HepG2 (cell line): ENCODE results near the gene PHF8. TPM values are rescaled to one million over a fixed set of nuclear protein-coding genes. Genes with fewer than 3 reads are reported as not detected.

Experiments used
- ATAC-seq: fragments of 200-7000 bp; cut with Tn5 transposase; 3 replicates; pipeline ENCODE4 v1.9.1; 2020; ENCODE audit warnings: mild to moderate bottlenecking, moderate library complexity
- BruUV-seq: library from RNA; stranded (reverse); fragments of 400-500 nt; replicated peaks from 2 replicates; lab custom pipeline; 2021; lab: Mats Ljungman, UMichigan
- CTCF ChIA-PET: fragments of 300-600 bp; formaldehyde crosslinking; extraction: SDS; loops from one replicate; lab custom pipeline; 2021; ENCODE audit warnings: low total read pairs, inconsistent platforms, low intra/inter-chr PET ratio; lab: Yijun Ruan, JAX
- POLR2A ChIA-PET: fragments of 350-600 bp; sonication (Branson Sonifier 250); formaldehyde crosslinking; loops from one replicate; lab custom pipeline; 2020; ENCODE audit warnings: antibody characterized with exemption, inconsistent platforms; lab: Yijun Ruan, JAX
- DNase-seq: peaks from one replicate; pipeline ENCODE4 v3.0.0-alpha.2; 2015; ENCODE audit warnings: low spot score
- FAIRE-seq: peaks from 3 replicates; lab custom pipeline; 2011; peaks lifted over from hg19 to GRCh38; lab: Jason Lieb, UNC
- H2AFZ ChIP-seq: one replicate; pipeline ENCODE4 v1.6.1; 2011; ENCODE audit warnings: low read length, inconsistent platforms
- H3K27ac ChIP-seq: fragments of 300-600 bp; 3 replicates; pipeline ENCODE4 v1.8.0; 2011; ENCODE audit warnings: mixed run types, mild to moderate bottlenecking, mixed read lengths, low read length, inconsistent platforms; ENCODE audit not compliant: insufficient read depth; ENCODE audit errors: extremely low read length
- H3K27me3 ChIP-seq, 2 experiments: fragments of 200-600 bp in 1 of 2; 2 replicates in 1 of 2; 3 replicates in 1 of 2; pipeline versions ENCODE4 v1.6.0 to v1.8.0; 2011; ENCODE audit warnings: low read length in 2 of 2, mild to moderate bottlenecking in 2 of 2, moderate library complexity in 2 of 2, inconsistent platforms in 1 of 2; ENCODE audit not compliant: insufficient read depth in 2 of 2, control insufficient read depth in 1 of 2
- H3K36me3 ChIP-seq, 2 experiments: fragments of 200-600 bp in 1 of 2; replicated peaks in 1 of 2; 2 replicates in 1 of 2; 3 replicates in 1 of 2; pipeline versions ENCODE4 v1.5.1 to v1.8.0; 2011; ENCODE audit warnings: low read length in 2 of 2, inconsistent platforms in 1 of 2; ENCODE audit not compliant: insufficient read depth in 2 of 2, control insufficient read depth in 1 of 2
- H3K4me1 ChIP-seq: 2 replicates; pipeline ENCODE4 v1.5.1; 2012; ENCODE audit warnings: low read length, inconsistent platforms; ENCODE audit not compliant: insufficient read depth
- H3K4me2 ChIP-seq: 2 replicates; pipeline ENCODE4 v1.6.0; 2011; ENCODE audit warnings: low read depth, low read length, inconsistent platforms
- H3K4me3 ChIP-seq, 3 experiments: fragments of 200-600 bp in 1 of 3; sonication (generic), shearing (Covaris generic) in 1 of 3; replicated peaks in 1 of 3; 2 replicates each; pipeline ENCODE4 v1.5.1; 2011 to 2016; ENCODE audit warnings: low read length in 3 of 3, inconsistent platforms in 2 of 3, low read depth in 2 of 3, mild to moderate bottlenecking in 2 of 3, control low read depth in 1 of 3, mixed read lengths in 1 of 3; ENCODE audit not compliant: insufficient read depth in 1 of 3
- H3K79me2 ChIP-seq: one replicate; pipeline ENCODE4 v1.6.1; 2011; ENCODE audit warnings: low read length, inconsistent platforms; ENCODE audit not compliant: insufficient read depth
- H3K9ac ChIP-seq: 2 replicates; pipeline ENCODE4 v1.6.0; 2011; ENCODE audit warnings: mild to moderate bottlenecking, low read depth, low read length, inconsistent platforms; ENCODE audit not compliant: insufficient read depth
- H3K9me3 ChIP-seq: 2 replicates; pipeline ENCODE4 v1.5.1; 2012; ENCODE audit warnings: mild to moderate bottlenecking, low read length
- H4K20me1 ChIP-seq: 2 replicates; pipeline ENCODE4 v1.6.0; 2011; ENCODE audit warnings: inconsistent platforms, mild to moderate bottlenecking, low read length, moderate library complexity; ENCODE audit not compliant: insufficient read depth
- CEBPB ChIP-seq: IDR thresholded peaks from 2 replicates; pipeline ENCODE4 v1.6.1; 2011; ENCODE audit warnings: low read depth, low read length, improper control_type of control experiment, borderline replicate concordance
- CREM ChIP-seq, 2 experiments: sonication (generic) in 1 of 2; formaldehyde crosslinking in 1 of 2; IDR thresholded peaks; 2 replicates each; pipeline versions ENCODE4 v1.4.0 to v1.6.1; 2016 to 2020; ENCODE audit warnings: antibody characterized with exemption in 1 of 2, mild to moderate bottlenecking in 1 of 2, missing genetic modification reagents in 1 of 2
- FOXJ3 ChIP-seq: sonication (generic); formaldehyde crosslinking; IDR thresholded peaks from 2 replicates; pipeline ENCODE4 v1.4.0; 2020; ENCODE audit warnings: missing genetic modification reagents, mild to moderate bottlenecking, borderline replicate concordance
- FOXK2 ChIP-seq: fragments of 450-650 bp; IDR thresholded peaks from 2 replicates; pipeline ENCODE4 v1.6.1; 2016
- NFE2L1 ChIP-seq: sonication (generic); formaldehyde crosslinking; IDR thresholded peaks from 2 replicates; pipeline ENCODE4 v1.4.0; 2020; ENCODE audit warnings: missing genetic modification reagents, mild to moderate bottlenecking, borderline replicate concordance
- NFIC ChIP-seq: IDR thresholded peaks from 2 replicates; pipeline ENCODE4 v1.6.1; 2012; ENCODE audit warnings: mild to moderate bottlenecking, low read length, inconsistent platforms
- NR2C2 ChIP-seq: sonication (generic); formaldehyde crosslinking; IDR thresholded peaks from 2 replicates; pipeline ENCODE4 v1.4.0; 2020; ENCODE audit warnings: missing genetic modification reagents, mild to moderate bottlenecking, moderate library complexity, borderline replicate concordance
- PHF21A ChIP-seq: sonication (generic); formaldehyde crosslinking; IDR thresholded peaks from 2 replicates; pipeline ENCODE4 v1.5.0; 2020; ENCODE audit warnings: mild to moderate bottlenecking, missing genetic modification reagents
- RARA ChIP-seq: IDR thresholded peaks from 2 replicates; pipeline ENCODE4 v1.6.1; 2016; ENCODE audit warnings: missing genetic modification reagents, missing compliant biosample characterization
- RXRB ChIP-seq: IDR thresholded peaks from 2 replicates; pipeline ENCODE4 v1.6.1; 2016; ENCODE audit warnings: borderline replicate concordance, missing genetic modification reagents, missing compliant biosample characterization
- SAP130 ChIP-seq: IDR thresholded peaks from 2 replicates; pipeline ENCODE4 v1.6.1; 2016; ENCODE audit warnings: low read depth
- SOX5 ChIP-seq: IDR thresholded peaks from 2 replicates; pipeline ENCODE4 v1.6.1; 2016; ENCODE audit warnings: borderline replicate concordance
- SP5 ChIP-seq: IDR thresholded peaks from 2 replicates; pipeline ENCODE4 v1.6.1; 2016; ENCODE audit warnings: low read depth, borderline replicate concordance
- TOE1 ChIP-seq: sonication (generic); formaldehyde crosslinking; IDR thresholded peaks from 2 replicates; pipeline ENCODE4 v1.4.0; 2020; ENCODE audit warnings: mild to moderate bottlenecking, missing genetic modification reagents
- ZNF180 ChIP-seq: sonication (generic); formaldehyde crosslinking; IDR thresholded peaks from 2 replicates; pipeline ENCODE4 v1.4.0; 2020; ENCODE audit warnings: low read depth, missing genetic modification reagents, borderline replicate concordance
- ZNF331 ChIP-seq: sonication (generic); formaldehyde crosslinking; IDR thresholded peaks from 2 replicates; pipeline ENCODE4 v1.4.0; 2020; ENCODE audit warnings: missing genetic modification reagents
- ZNF460 ChIP-seq: sonication (generic); formaldehyde crosslinking; IDR thresholded peaks from 2 replicates; pipeline ENCODE4 v1.5.1; 2020; ENCODE audit warnings: missing genetic modification reagents, mild to moderate bottlenecking, borderline replicate concordance
- ZNF609 ChIP-seq: sonication (generic); formaldehyde crosslinking; IDR thresholded peaks from 2 replicates; pipeline ENCODE4 v1.4.0; 2020; ENCODE audit warnings: mild to moderate bottlenecking, missing genetic modification reagents, borderline replicate concordance
- ZNF775 ChIP-seq: sonication (generic); formaldehyde crosslinking; IDR thresholded peaks from 2 replicates; pipeline ENCODE4 v1.4.0; 2020; ENCODE audit warnings: missing genetic modification reagents, mild to moderate bottlenecking, moderate library complexity, borderline replicate concordance
- WGBS: methylation state at CpG from one replicate; pipeline ENCODE4 v1.1.6; 2017; ENCODE audit warnings: low lambda C conversion rate; 5-methylcytosine and 5-hydroxymethylcytosine counted together
- in situ Hi-C: cut with HindIII; loops from 2 replicates; pipeline ENCODE4 v1.10.0; 2017; ENCODE audit warnings: low pct_unique_long_range_greater_than_20kb; ENCODE audit not compliant: extremely low pct_ligation_motif_present
- intact Hi-C: fragments of 100-400 bp; cut with micrococcal nuclease; formaldehyde crosslinking; loops from one replicate; pipeline ENCODE4 v1.10.0; 2022; ENCODE audit not compliant: unreplicated experiment
- polyA plus RNA-seq, 8 experiments: library from polyadenylated mRNA; depleted of rRNA in 3 of 8; stranded (reverse) in 7 of 8; unstranded in 1 of 8; fragments of >200 nt; fragmentation: Illumina TruSeq in 4 of 8; extraction: Trizol in 4 of 8; gene quantifications; 2 replicates each; pipeline versions ENCODE4 v1.2.1 to v1.2.3, GENCODE V29; 2011 to 2016; ENCODE audit warnings: low read depth in 4 of 8, missing spikeins in 1 of 8, mixed read lengths in 1 of 8; ENCODE audit not compliant: insufficient read depth in 1 of 8
- total RNA-seq, 5 experiments: library from RNA; depleted of rRNA; stranded (reverse); fragments of >200 nt; fragmentation: Illumina TruSeq; extraction: Trizol; gene quantifications; 2 replicates each; pipeline ENCODE4 v1.2.3, GENCODE V29; 2016; ENCODE audit warnings: low read depth in 1 of 5

The PHF8 gene
- total and polyA plus RNA-seq, 2 of the 13 experiments (the other 11 are each of a cell fraction or from before 2014, with no cell fraction given) = 15.5 to 19.1 TPM

GRCh38 chrX:54045563-54046228, 1.4 kb upstream of the PHF8 start:
- ATAC-seq = peak; percentile 60
- CTCF ChIA-PET = no interaction called here
- under 1% methylated on average over 12 of the region's 12 CpGs for WGBS
- peak; percentile 87 for DNase-seq
- Histone ChIP-seq H3K4me1 (peaks cover 51% of the 10 kb centered on the region), H3K4me2 (peak overlapping the region; percentile 79), H3K27me3 (no peaks in the 10 kb centered on the region), H4K20me1 (no peaks in the 10 kb centered on the region), H3K9ac (peak overlapping the region; percentile 91), H3K79me2 (peaks cover 12% of the 10 kb centered on the region), H3K36me3 (peaks cover 0 to 2% of the 10 kb centered on the region in 2 experiments; a peak in 1 of 5 replicates), H2AFZ (no peak overlapping the region), H3K4me3 (peak overlapping the region; percentile 59 to 79 (median 79); a peak in 5 of 6 replicates), H3K9me3 (no peaks in the 10 kb centered on the region), H3K27ac (peak overlapping the region; percentile 99)
- FAIRE-seq = peak; percentile 78
- no TSS peak for BruUV-seq
- intact Hi-C loops (loop anchor here (10.0 kb wide), 2 partner anchors 49 to 139 kb away; partner anchors contain the start of gene FAM120C), in situ Hi-C loops (loop anchor here (5.0 kb wide), 1 partner anchor 137 kb away; the partner anchor contains the start of gene FAM120C)
- POLR2A ChIA-PET = interaction anchor here (0.6 to 3.1 kb wide), 13 partner anchors 12 to 394 kb away, joined by 3 to 23 read pairs (median 3); partner anchors contain the start of genes FAM120C, HUWE1 and TSR2
- TF ChIP-seq ZNF460 (CRISPR knock-in tag) = peak; percentile 54; the same call in 1 of the 2 replicates
- 0 out of 2 replicates have a peak, but pooled peaks have one; percentile 17 for TF ChIP-seq SP5 (CRISPR knock-in tag)
- peak; percentile 66 for TF ChIP-seq CREM (IDR thresholded peaks at IDR 0.05)
- no peak for TF ChIP-seq CREM (CRISPR knock-in tag; IDR thresholded peaks at IDR 0.05)
- TF ChIP-seq FOXJ3 (CRISPR knock-in tag) = peak; percentile 77; the same call in 1 of the 2 replicates
- peak; percentile 88 for TF ChIP-seq RXRB
- TF ChIP-seq TOE1 (CRISPR knock-in tag) = no peak
- TF ChIP-seq RARA (CRISPR knock-in tag) = peak; percentile 94
- peak; percentile 74; the same call in 1 of the 2 replicates for TF ChIP-seq NFIC
- peak; percentile 76; the same call in 1 of the 2 replicates for TF ChIP-seq SOX5
- TF ChIP-seq ZNF609 (CRISPR knock-in tag) = peak; percentile 82; the same call in 1 of the 2 replicates
- peak; percentile 74; the same call in 1 of the 2 replicates for TF ChIP-seq FOXK2
- TF ChIP-seq SAP130 = peak; percentile 45
- TF ChIP-seq ZNF331 = peak; percentile 15; the same call in 1 of the 2 replicates
- no peak for TF ChIP-seq ZNF180 (CRISPR knock-in tag)
- TF ChIP-seq NFE2L1 (CRISPR knock-in tag) = no peak
- TF ChIP-seq NR2C2 (CRISPR knock-in tag) = peak; percentile 33; the same call in 1 of the 2 replicates
- TF ChIP-seq ZNF775 (CRISPR knock-in tag) = no peak
- peak; percentile 11; the same call in 1 of the 2 replicates for TF ChIP-seq PHF21A (CRISPR knock-in tag)
- peak; percentile 91 for TF ChIP-seq CEBPB
